ENCODE data around the gene ZNF317.

The ZNF317 gene

DNA sequence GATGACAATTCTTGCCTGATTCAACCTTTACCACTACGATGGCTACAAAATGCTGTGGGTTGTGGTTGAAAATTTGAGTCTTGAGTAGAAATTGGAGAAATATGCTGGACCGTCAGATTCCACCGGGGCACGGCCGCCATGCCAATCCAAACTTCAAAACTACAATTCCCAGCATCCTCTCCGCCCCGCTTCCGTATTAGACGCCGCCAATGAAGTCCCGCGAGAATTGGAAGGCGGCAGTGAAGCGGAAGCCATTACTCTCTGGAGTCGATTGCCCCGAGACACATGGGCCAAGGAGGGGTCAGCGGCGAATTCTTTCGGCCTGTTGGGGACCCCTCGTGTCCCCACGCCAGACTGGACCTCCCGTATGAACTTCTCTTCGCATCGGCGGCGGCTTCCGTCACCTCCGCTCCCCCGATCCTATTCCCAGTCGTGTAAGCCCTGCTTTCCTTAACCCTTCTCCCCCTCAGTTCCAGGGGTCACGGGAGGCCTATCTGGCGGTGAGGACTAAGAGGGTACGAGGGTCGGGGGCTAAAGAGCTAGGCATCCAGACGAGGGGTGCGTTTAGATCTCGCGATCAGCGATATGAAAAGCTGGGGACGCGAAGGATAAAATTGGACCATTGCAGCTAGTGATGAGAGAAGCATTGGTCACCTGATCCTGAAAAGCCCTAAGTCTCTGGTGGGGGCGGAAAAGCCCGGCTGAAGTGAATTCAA is at the start of gene ZNF317:
Gene ZNF317 (plus strand): TSS at position 239 of the 716 bp plus-strand sequence. CDS start 15,620 bp downstream, outside the sequence.
- peak; percentile 93 for DNase-seq (ENCODE audit: low spot score)

DNA sequence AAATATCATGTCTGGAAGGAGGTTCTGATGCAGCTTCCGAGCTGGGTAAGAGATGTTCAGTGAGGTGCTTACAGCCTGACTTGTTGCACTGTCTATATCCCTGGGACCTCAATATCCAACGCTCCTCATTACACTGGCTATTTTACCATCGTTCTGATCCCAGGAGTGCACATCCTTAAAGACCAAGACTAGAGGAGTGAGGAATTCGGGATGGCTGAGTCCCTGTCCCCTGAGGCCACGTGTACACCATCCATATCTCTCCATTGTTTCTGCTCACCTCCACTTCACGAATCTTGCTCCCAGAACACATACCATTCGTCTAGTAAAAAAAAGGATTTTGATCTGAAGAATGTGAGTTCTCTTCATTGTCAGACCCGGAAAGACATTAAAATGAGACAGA is 32.8 kb upstream of the ZNF317 start, which contains the start of gene OR7G2:
Gene OR7G2 (minus strand): TSS at position 101 of the 400 bp plus-strand sequence. CDS start 4,232 bp downstream, outside the sequence.
- no peak for DNase-seq (ENCODE audit: low spot score)

DNA sequence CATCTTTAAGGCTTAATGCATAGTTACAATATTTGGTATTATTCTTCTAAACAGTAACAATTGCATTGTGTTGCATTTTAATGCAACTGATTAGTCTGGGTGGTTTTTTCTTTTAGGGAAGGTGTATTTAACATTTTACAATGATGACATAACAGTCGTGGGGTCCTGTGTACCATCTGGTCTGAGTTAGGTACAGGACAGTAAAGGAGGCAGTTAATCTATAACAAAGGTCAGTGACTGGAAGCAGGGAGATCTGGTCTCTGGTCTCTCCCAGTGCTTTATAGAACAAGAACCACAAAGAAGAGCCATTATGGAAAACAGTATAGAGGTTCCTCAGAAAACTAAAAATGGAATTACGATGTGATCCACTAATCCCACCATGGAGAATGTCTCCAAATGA is 30.2 kb upstream of the ZNF317 start:
- DNase-seq (ENCODE audit: low spot score): no peak

DNA sequence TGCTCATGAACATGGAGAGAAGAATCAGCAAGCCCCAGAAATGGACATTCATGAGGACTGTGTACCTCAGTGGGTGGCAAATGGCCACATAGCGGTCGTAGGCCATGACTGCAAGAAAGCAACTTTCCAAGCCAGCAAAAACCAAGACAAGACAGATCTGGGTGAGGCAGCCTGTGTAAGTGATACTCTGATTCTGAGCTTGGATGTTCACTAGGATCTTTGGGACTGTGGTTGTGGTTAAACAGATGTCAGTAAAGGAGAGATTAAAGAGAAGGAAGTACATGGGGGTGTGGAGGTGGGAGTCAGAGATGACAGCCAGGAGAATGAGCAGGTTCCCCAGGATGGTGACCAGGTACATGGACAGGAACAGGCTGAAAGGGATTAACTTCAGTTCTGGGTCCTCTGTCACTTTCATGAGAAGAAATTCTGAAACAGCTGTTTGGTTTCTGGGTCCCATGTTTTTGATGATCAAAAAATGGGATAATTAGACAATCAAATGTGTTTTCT is 24.8 kb upstream of the ZNF317 start, which contains the start of gene OR7G1:
Gene OR7G1 (minus strand): TSS at position 457 of the 507 bp plus-strand sequence. CDS start 0 bp downstream, at position 457.
- DNase-seq (ENCODE audit: low spot score): no peak

DNA sequence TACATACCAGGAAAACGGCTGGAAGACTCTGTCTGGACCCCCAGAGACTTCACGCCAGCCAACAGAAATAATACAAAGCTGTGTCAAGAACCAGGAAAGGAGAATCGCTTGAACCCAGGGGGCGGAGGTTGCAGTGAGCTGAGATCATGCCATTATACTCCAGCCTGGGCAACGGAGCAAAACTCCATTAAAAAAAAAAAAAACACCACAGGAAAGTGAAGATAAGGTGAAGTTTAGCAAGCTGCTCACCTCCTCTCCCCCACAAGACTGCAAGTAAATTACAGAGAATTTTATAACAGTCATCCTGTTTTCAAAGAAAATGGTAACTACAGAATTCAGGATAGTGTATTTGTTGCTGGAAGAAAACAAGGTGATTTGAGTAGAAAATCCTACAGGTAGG is 23.6 kb upstream of the ZNF317 start:
- no peak for DNase-seq (ENCODE audit: low spot score)

DNA sequence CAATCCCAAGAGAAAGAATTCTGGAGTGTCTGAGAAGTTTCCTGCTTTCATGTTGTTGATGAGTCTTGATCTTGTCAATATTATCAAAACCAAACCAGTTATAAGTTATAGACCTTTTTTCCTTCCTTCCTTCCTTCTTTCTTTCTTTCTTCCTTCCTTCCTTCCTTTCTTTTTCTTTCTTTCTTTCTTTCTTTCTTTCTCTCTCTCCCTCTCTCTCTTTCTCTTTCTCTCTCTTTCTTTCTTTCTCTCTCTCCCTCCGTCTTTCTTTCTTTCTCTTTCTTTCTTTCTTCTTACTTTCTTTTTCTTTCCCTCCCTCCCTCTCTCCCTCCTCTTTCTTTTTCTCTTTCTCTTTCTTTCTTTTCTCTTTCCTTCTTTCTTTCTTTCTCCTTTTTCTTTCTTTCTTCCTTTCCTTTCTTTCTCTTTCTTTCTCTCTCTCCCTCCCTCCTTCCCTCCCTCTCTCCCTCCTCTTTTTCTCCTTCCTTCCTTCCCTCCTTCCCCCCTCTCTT is 13.2 kb upstream of the ZNF317 start, which contains the start of gene OR7G3:
Gene OR7G3 (minus strand): TSS at position 51 of the 506 bp plus-strand sequence. CDS start 0 bp downstream, at position 51.
- DNase-seq (ENCODE audit: low spot score): no peak

DNA sequence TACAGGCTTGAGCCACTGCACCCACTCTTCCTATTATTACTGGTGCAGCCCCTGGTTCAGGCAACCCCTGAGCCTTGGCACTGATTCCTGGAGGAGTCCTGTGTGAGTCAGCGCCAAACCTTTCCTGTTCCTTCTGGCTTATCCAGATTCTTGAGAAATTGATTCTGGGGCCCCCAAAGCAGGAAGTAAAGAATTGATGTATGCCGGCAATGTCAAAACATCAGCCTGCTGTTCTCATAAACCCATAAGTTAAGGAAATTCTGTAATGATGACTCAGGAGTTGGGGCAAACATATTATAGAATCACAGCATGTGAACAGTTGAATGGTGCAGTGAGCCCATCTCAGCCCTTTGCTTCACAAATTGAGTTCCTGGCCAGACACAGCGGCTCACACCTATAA is 12.0 kb upstream of the ZNF317 start:
- no peak for DNase-seq (ENCODE audit: low spot score)

DNA sequence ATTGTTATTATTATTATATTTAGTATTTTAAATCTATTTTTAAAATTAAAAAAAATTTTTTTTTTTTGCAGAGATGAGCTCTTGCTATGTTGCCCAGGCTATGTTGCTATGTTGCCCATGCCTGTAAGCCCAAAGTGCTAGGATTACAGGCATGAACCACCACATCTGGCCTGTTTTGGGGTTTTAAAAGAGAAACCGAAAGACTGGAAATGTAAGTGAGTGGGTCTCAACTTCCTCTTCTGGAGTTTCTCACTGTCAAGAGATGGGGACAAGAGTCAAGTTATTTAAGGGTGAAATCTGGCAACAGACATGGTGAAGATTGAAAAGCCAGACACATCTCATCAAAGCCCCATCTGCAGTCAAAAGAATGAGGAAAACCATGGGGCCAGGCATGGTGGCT is 9.2 kb upstream of the ZNF317 start:
- peak; percentile 31 for DNase-seq (ENCODE audit: low spot score)

DNA sequence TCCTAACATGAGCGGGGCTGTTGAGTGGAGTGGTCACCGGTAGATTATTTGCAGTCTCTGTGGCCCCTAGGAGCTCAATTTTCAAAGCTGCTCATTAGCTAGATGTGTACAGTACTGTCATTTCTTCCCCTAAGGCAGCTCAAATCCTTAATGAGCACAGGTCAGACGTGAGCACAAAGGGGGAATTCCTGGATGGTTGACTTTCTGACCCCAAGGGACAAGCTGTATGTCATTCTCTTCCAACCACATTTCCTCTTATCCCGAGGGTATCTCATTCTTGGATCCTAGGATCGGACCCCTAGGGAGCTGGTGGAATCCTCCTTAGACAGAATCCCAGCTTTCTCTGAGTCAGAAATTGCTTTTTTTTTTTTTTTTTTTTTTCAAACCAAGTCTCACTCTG is 7.8 kb upstream of the ZNF317 start:
- no peak for DNase-seq (ENCODE audit: low spot score)

DNA sequence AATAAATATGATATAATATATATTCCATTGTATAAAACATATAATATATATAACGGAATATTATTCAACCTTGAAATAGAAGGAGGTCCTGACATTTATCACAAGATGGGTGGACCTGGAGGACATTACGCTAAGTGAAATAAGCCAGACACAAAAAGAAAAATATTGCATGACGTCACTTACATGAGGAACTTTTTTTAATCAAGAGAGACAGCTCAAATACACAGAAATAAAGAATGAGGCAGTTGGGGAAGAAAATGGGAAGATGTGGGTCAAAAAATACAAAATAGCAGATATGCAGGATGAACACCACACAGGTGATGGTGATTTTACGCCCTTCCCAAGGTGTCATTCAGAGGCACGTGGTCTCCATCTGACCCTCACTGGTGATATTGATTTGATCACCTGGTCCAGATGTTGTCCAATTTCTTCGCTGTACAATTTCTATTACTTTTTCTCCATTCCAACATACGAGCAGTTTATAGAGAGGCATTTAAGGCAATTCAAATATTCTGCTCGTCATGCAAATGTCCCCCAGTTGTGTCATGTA is 513 bp upstream of the ZNF317 start:
- DNase-seq (ENCODE audit: low spot score): no peak

DNA sequence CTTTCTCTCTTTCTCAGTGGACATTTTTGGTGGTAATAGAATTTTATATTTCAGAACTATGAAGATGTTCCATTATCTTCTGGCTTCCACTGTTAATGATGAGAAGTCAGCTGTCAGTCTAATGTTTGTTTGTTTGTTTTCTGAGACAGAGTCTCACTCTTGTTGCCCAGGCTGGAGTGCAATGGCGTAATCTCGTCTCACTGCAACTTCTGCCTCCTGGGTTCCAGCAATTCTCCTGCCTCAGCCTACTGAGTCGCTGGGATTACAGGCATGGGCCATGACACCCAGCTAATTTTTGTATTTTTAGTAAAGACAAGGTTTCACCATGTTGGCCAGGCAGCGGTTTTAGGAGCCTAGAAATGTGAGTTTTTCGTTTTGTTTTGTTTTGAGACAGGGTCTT is 4.7 kb downstream of the ZNF317 start:
- no peak for DNase-seq (ENCODE audit: low spot score)

DNA sequence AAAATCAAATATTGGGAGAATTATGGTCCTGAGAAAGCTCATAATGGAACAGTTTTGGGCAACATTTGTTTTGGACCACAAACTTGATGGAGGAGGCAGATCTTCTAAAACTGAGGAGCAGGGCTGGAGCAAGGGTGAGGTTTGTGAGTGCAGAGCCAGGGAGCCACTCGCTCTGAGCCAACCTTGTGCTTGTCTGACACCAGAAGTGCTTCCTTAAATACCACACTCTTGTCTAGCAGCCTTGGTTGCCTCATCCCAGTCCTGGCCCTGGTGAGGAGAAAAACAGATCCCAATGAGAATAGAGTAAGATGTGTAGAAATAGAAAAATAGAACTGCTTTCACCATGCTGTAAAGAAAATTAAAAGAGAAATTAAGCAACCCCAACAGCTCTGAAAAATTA is 6.7 kb downstream of the ZNF317 start:
- no peak for DNase-seq (ENCODE audit: low spot score)

DNA sequence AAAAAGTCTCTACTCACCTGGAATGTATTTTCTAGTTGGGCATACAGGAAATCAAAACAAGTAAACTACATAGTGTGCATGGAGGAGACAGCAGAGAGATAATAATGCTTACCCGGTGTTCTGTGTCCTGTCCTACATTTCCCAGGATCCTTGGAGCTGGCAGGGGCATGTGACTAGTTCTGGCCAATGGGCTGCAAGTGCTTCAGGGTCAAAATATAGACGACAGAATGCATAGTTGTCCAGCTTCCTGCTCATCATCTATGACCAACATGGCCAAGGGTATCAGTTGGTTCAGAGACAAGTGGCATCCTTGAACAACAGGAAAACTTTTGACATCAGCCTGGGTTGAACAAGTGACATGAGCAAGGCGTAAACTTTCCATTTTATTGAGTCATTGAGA is 8.5 kb downstream of the ZNF317 start:
- DNase-seq (ENCODE audit: low spot score): no peak

DNA sequence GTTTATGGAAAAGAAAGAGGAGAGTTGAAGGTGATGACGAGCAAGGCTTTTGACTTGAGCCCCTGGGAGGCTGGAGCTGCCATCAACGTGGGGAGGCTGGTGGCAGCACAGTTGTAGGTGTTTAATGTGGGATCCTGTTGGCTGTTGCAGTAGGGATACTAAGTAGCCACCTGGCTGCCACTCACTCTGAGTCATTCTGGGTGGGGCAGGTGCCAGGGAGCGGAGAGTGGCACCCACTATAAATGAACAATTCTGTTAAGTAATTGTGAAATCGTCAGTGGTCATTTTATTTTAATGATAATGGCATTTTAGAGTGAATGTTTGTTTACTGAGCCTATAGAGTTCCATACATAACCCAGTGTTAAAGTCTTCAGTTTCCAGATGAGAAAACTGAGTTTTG is 9.8 kb downstream of the ZNF317 start:
- DNase-seq (ENCODE audit: low spot score): no peak

DNA sequence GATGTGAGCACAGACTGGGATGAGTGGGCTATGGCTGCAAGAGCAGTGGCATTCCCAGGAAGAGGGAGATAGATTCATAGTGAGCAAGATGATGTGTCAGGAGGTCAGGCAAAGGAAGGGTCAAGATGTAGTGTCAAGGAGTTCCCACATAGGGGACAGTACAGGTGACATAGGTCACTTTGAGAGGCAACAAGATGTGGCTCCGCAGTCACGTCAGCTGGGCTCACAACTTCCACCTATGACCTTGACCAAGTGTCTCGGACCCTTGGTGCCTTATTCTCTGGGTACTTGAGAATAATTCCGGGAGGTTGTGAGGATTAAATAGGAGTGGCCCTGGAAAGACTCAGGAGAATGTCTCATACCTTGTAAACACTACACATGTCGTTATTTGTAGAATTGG is 10.5 kb downstream of the ZNF317 start:
- no peak for DNase-seq (ENCODE audit: low spot score)

DNA sequence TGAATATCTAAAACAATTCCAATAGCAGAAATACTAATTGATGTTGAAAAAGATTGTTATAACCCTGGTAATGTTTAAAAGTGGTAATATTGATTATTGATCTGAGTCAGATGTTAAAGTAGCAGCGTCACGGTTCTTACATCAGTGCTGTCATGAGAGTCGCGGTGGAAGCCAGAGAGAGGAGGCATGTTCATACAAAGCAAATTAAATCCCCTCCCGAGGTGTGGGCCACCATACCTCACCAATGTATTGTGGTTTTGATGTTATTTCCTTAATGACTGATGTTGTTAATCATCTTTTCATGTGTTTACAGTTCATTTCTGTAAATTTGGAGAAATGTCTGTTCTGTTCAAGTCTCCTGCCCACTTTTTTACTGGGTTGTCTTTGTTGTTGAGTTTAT is 11.2 kb downstream of the ZNF317 start:
- no peak for DNase-seq (ENCODE audit: low spot score)

DNA sequence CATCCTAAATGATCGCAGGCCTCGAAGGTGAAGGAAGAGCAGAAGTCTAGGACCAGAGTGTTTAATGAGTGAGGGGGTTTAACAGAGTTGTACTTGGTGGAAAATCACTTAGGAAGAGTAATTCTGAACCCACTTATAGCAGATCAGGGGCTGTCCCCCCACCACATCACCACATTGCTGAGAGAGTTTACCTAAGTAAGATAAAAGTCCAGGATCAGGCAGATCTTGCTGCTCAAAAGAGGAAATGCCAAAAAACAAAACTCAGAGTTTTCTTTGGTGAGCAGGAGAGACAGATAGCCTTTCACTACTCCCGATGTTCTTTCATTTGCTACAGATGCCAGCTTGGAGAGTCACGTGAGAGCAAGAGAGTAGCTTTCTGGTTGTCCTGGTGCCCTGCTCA is 15.4 kb downstream of the ZNF317 start:
- DNase-seq (ENCODE audit: low spot score): no peak

DNA sequence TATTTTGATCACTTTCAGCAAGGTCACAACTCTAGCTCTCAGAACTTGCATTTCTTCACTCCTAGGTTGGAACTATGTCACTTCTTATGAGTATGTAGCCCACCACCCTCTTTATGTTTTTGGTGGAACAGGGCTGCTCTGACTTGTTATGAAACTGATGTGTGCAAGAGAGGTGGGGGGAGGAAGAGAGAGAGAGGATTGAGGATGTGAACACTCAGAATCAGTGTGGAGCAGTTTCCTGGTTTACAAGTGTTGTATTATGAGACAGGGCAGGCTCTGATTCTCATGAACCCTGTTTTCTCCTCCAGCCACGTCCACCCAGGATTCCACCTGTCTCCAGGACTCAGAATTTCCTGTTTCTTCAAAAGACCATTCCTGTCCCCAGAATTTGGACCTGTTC is 16.1 kb downstream of the ZNF317 start:
- DNase-seq (ENCODE audit: low spot score): no peak

DNA sequence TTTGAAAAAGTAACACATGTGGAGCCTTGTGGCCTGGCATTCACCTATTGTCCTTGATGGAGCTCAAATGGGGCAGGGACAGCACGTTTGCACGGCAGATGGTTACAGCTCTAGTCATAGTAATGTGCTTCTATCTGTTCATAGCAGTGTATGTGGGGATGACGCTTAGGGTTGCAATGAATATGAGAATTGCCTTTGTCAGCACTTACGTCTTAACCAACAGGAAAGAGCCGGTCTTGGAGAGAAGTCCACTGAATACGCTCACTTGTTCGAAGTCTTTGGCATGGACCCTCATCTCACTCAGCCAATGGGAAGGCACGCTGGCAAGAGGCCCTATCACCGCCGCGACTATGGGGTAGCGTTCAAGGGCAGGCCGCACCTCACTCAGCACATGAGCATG is 19.7 kb downstream of the ZNF317 start:
- no peak for DNase-seq (ENCODE audit: low spot score)

DNA sequence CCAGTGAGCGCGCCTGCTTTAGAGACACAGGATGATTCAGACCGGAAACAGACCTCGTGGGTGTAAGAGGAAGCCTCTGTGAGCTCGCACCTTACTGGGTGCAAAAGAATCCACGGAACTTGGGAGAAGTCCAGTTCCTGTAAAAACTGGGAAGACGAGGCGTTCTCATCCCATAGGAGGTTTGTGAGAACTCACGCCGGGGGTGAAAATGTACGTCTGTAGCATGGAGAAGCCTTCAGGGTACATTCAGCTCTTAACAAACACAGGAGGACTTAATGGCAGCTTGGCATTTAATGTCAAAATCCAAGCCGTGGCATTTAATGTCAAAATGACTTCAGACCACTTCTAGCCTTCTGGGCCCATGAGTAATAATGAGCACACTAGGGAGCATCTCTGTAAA is 21.2 kb downstream of the ZNF317 start:
- no peak for DNase-seq (ENCODE audit: low spot score)

DNA sequence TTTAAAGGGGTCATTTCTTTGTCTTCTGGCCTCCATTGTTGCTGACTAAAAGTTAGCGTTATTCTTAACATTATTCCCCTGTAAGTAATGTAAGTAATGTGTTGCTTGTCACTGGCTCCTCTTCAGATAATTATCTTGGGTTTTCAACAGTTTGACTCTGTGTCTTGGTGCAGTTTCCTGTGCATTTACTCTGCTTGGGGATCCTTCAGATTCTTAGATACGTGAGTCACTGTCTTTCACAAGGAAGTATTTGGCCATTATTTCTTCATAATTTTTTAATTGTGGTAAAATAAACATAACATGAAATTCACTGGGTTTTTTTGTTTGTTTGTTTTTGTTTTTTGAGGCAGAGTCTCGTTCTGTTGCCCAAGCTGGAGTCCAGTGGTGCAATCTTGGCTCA is 25.1 kb downstream of the ZNF317 start:
- DNase-seq (ENCODE audit: low spot score): no peak

DNA sequence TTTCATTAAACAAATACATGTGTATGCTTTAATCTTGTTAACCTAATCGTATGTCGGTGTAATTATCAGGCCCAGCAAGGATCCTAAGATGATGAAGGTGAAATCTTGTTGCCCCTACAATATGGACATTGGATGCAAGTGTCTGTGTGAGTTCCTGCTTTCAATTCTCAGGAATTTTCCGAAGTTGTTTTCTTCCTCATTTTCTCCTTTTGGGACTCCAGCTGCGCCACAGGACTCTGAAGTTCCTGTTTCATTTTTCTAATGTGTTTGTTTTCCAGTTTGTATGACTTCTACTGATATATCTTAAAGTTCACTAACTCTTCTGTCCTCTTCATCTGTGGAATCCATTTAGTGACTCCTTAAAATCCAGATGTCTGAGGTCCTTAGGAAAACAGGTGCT is 26.6 kb downstream of the ZNF317 start:
- peak; percentile 17 for DNase-seq (ENCODE audit: low spot score)

DNA sequence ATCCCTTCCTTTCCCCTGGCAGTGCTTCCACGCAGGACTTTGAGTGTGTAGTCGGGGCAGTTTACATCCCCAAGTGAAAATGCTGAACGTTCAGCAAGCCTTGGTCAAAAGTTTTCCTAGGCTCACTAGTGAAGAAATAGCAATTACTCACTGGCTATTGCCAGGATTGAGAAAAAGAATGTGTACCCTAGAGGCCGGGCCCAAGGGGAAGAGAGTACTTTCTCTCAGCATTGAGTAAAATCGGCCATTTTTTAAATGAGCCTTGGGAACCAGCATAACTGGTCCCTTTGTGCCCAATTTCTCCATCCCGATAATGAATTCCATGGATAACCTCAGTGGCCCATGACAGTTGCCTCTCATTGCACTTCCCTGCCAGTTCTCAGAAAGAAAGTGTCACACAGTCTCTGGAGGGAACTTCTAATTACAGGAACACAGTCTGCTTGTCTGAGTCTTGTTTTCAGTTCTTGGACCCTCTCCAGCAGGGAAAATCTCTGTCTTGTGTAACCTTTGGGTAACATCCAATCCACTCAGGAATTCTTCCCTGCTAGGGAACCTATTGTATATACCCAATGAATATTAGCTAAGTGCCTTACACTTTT is 31.3 kb downstream of the ZNF317 start:
- peak; percentile 9 for DNase-seq (ENCODE audit: low spot score)

Data from pons (tissue), 1 donor.